ENCODE measurements around the gene CRYBA2. TPM values are rescaled to one million over a fixed set of nuclear protein-coding genes. Genes with fewer than 3 reads are reported as not detected.

CRYBA2 gene
- total and polyA plus RNA-seq, 9 of the 15 experiments (the other 6 are each of a cell fraction or from before 2014, with no cell fraction given) = 0.11 to 1.8 (median 0.62) TPM; not detected in 5

- WGBS (ENCODE audit: insufficient coverage, low coverage, missing lambda C conversion rate) = 4% methylated on average over 5 of the region's 11 CpGs
- TF ChIP-seq PML (IDR thresholded peaks at IDR 0.05; ENCODE audit: low read length) (no peak), VEZF1 (CRISPR knock-in tag; IDR thresholded peaks at IDR 0.05) (no peak), BHLHE40 (IDR thresholded peaks at IDR 0.05; ENCODE audit: low read length) (no peak), ZNF3 (CRISPR knock-in tag; IDR thresholded peaks at IDR 0.05) (no peak), RREB1 (CRISPR knock-in tag; IDR thresholded peaks at IDR 0.05) (no peak)
- ChIA-PET POLR2A (no interaction called here), CTCF (ENCODE audit: low intra/inter-chr PET ratio) (no interaction called here)
- H4K20me1 ChIP-seq (replicated peaks; ENCODE audit: control insufficient read depth, insufficient read depth, low read length) = no peaks in the 10 kb centered on the region; the same call in 1 of the 2 replicates
- H3K9me1 ChIP-seq (ENCODE audit: control insufficient read depth, insufficient read depth, low read length) = peaks cover 2% of the 10 kb centered on the region
- H3K79me2 ChIP-seq (ENCODE audit: control insufficient read depth, insufficient read depth, low read length) = no peaks in the 10 kb centered on the region
- no peak for FAIRE-seq
- H2AFZ ChIP-seq (ENCODE audit: low read depth, low read length) = no peak overlapping the region
- H3K9ac ChIP-seq (ENCODE audit: insufficient read depth in 1 of 2, low read depth in 2 of 2, low read length in 2 of 2) = no peak overlapping the region
- intact Hi-C loops (cut with micrococcal nuclease) (no loop called here), in situ Hi-C loops (cut with MboI) (no loop called here)
- no peaks in the 10 kb centered on the region for H3K36me3 ChIP-seq (ENCODE audit: control insufficient read depth, insufficient read depth, low read length)
- ATAC-seq = no peak
- peaks cover 0 to 62% of the 10 kb centered on the region in 2 experiments; a peak in 2 of 5 replicates for H3K27me3 ChIP-seq (ENCODE audit: control insufficient read depth in 2 of 2, insufficient read depth in 2 of 2, low read length in 2 of 2)
- H3K4me1 ChIP-seq (replicated peaks in 1 of 2; ENCODE audit: control insufficient read depth in 2 of 2, insufficient read depth in 2 of 2, low read length in 2 of 2) = no peaks in the 10 kb centered on the region; a peak in 1 of 5 replicates
- no peak overlapping the region for H3K27ac ChIP-seq (ENCODE audit: extremely low read depth, low read depth, low read length)
- H3K9me3 ChIP-seq (replicated peaks; ENCODE audit: control insufficient read depth, insufficient read depth, low read depth, low read length) = no peaks in the 10 kb centered on the region
- H3K4me2 ChIP-seq (ENCODE audit: insufficient read depth, low read length) = no peak overlapping the region
- no TSS peak for BruUV-seq (replicated peaks)
- no peak overlapping the region for H3K4me3 ChIP-seq
- DNase-seq (ENCODE audit: extremely low read depth in 1 of 4, low spot score in 3 of 4) = no peak
Observed at GRCh38 chr2:219016721-219017120, 23.5 kb upstream of the CRYBA2 start.

Data from K562 (cell line).